Measurements from ENCODE around the gene ALPL.
"Not testable (repeated sequence)": the region's sequence is repeated elsewhere in the genome, so short reads cannot be mapped to it uniquely, and the experiment has no call there.

The ALPL gene

DNA sequence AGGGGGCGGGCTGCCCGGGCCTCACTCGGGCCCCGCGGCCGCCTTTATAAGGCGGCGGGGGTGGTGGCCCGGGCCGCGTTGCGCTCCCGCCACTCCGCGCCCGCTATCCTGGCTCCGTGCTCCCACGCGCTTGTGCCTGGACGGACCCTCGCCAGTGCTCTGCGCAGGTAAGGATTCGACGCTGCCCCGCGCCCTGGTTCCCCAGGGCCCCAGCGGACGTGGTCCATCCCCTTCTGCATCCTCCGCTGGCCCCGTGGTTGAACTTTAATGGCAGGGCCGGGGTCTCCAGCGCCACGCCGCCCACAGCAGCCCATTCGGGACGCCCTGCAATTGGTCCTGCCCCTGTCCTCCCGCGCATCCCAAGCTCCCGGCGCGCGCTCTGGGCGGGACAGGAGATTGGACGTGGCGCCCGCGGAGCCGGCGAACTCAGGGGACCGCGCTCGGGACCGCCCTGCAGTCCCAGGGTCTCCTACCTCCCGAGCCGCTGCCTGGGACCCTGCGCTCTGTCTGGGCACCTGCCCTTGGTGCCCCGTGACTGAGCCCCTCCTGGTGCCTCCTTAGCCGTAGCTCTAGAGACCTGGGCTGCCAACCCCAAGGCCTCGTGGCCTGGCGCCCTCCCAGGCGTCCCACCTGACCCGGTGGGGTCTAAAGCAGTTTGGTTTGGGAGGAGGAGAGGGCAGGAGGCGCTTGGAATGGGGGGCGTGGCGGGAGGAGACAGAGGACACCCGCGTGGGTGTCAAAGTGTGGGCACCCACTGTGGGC, at the start of gene ALPL:
Gene ALPL (plus strand): TSS at position 73 of the 762 bp plus-strand sequence. CDS start 44,659 bp downstream, outside the sequence.
- peak; percentile 64 for DNase-seq

DNA sequence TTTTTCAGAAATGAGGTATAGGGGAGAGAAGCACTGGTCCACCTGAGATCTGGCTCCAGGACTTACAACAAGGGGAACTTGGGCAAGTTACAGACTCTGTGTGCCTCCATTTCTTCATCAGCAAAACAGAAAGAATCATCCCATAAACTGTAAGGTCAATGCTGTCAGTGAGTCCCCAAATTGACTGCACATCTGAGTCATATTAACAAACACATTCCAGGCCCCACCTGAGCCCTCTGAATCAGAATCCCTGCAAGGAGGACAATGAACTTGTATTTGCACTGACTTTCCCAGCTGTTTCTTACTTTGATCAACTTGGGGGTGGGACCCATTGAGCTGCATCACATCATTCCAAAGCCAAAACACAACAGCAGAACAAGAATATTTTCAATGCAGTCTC, 44.1 kb upstream of the ALPL start:
- DNase-seq, result not testable (repeated sequence)

DNA sequence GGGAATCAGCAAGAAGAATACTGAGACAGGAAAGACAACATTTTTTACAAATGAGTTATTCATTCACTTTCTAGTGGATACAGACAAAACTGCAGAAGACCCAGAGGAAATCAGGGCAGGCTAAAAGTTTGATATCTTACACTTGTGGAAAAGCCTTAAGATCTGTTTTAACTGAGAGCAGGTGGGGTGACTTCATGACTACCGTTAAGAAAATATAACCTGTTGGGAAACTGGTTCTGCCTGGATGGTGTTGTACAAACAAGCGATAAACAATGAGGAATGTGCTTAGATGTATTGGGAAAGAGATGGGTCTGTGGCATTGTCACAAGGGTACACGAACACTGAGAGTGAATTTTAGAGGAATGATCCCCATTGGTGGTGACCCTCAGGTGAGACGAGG, 41.3 kb upstream of the ALPL start:
- DNase-seq, result not testable (repeated sequence)

DNA sequence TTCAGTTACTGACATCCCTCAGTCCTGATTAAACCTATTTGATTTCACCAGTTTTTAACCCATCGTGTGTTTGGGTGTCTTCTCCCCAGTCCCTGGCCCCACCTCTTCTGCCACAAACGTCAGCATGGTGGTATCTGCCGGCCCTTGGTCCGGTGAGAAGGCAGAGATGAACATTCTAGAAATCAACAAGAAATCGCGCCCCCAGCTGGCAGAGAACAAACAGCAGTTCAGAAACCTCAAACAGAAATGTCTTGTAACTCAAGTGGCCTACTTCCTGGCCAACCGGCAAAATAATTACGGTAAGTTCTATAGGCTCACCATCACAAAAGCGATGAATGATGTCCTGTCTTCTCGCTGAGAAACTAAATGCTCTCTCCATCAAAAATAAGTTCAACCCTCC, 40.6 kb upstream of the ALPL start:
- DNase-seq, result peak; percentile 64

DNA sequence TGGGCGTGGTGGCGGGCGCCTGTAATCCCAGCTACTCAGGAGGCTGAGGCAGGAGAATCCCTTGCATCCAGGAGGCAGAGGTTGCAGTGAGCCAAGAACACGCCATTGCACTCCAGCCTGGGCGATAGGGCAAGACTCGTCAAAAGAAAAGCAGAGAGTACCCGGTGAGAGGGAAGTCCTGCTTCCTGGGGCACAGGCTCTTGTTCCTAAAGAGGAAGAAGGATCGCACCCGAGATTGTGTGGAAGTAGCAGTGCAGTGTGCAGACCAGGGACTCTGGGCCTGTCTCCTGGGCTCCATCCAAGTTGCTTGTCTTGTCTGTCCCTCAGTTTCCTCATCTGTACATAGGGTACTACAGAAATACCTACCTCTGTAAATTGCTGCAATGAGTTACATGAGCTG, 39.6 kb upstream of the ALPL start:
- no peak for DNase-seq

DNA sequence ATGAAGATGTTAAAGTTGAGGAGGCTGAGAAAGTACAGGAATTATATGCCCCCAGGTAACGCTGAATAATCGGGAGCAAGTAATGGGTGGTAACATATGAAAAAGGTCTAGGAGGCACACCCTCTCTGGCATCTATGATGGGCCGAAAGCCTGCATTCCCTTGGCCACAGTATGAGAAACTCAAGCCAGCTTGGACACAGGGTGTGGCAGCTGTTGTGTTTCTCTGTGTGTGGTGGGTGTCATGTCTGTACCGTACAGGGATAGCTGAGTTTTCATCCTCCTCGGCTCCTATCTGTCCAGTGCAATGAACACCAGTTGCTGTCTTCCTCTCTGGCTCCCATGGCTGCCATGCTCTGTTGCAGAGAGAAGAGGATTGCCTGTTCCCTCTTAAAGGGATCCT, 36.4 kb upstream of the ALPL start:
- DNase-seq, result no peak

DNA sequence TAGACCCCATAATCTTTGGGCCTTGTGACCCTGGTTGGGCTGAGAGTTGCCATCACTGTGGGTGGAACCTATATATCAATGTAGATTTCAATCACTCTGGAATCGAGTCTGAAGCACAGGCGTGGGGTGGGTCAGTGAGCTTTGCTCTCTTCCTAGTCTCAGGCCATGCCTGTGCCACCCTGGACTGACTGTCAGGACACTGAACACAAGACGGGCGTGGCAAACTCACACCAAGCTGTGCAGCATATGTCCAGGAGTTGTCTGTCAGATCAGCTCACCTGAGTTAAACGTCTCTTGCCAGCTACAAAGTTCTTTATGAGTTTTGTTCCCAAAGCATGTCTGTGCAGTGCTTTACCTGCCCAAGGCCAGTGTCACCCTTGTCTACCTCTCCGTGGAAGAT, 30.9 kb upstream of the ALPL start:
- DNase-seq, result peak; percentile 28

DNA sequence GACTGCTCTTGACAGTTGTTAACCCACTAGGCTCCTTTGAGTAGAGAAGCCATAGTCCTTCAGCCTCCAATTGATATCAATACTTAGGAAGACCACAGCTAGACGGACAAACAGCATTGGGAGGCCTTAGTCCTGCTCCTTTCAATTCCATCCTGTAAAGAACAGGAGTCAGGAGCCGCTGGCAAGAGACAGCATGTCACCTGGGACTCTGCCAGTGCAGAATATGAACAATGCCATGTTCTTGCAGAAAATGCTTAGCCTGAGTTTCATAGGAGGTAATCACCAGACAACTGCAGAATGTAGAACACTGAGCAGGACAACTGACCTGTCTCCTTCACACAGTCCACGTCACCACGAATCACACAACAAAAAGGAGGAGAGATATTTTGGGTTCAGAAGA, 25.3 kb upstream of the ALPL start:
- not testable (repeated sequence) for DNase-seq

DNA sequence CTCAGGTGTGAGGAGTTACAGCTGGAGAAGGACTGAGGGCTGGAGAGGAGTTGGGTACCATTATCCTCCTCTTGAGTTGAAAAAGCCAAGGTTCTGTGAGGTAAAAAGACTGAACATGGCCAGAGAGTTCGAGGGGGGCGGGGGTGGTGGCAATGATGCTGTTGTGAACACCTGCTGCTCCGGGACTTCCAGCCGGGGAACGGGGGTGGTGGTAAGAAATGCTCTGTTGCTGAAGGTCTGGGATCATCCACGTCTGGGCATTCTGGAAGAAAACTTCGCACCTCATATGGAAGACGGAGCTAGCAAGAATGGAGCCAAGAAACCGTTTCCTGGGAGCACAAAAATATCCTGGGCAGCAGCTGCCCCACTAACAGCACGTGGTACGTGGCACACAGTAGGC, 20.1 kb upstream of the ALPL start:
- no peak for DNase-seq

DNA sequence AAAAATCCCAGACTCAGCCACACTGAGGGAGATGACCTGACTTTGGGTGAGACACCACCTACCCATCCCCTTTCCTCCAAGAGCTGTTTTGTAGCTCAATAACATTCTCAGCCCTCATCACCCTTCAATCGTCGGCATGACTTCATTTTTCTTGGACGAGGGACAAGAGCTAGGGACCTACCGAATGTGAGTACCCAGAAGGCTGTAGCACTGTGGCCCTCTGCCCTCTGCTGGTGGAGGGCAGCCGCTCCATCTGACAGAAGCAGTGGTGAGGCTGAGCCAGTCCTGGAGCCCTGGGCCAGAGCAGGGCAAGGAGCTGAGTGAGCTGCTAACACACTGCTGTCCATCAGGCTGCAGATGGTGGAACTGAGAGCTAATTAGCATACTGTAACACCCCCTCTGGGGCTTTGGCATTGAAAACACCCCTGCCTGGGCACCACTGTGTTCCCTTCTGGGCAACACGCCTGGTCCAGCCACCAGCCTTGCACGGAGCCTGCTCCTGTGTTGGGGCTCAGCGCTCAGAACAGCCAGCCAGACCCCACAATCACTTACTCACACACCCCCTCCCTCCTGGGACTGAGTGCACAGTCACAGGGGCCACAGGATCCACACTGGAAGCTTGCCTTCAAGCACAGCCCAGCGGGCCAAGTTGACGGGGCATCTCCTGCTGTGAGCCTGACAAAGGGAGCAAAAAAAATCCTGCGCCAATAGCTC, 18.3 kb upstream of the ALPL start:
- DNase-seq, result peak; percentile 91

DNA sequence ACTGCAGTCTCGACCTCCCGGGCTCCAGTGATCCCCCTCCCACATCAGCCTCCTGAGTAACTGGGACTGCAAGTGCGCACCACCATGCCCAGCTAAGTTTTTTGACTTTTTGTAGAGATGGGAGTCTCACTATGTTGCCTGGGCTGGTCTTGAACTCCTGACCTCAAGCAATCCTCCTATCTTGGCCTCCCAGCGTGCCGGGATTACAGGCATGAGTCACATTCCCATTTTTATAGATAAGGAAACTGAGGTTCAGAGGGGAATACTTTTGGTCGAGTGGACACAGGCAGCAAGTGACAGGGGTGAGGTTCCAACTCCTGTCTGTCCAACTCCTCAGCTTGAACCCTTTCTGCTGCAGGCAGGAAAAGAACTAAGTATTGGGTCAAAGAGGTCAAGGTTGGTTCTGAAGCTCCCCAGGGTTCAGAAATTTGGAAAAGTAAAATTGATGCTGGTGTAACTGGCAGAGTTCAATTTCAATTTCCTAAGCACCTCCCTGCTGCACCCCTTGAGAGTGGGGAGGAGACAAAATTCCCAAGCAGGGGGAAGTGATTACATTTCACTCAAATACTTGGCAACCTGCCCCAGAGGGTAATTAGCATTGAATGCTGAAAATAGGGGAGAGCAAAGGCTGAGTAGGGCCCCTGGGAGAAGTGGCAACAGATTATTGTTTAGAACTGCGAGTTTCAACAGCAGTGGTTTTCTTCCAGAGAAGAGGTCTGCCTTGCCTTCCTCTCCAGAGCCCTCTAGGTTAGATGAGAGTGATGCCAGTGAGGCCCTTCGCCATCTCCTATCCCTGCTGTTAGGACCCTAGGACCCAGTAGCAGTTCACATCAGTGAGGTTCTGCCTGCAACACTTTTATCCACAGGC, 17.5 kb upstream of the ALPL start:
- DNase-seq, result no peak

DNA sequence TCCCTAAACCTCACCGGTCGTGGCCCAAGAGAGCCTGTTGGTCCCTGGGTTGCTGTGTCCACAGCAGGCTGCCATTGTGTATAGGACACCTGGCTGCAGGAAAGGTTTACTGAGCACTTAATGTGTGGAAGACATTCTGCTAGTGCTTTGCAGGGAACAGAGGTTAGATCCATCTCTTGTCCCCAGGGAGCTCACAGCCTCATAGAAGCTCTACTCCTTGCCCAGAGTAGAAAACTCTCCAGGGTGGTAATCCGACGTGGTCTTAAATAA, 16.9 kb upstream of the ALPL start:
- DNase-seq, result no peak

DNA sequence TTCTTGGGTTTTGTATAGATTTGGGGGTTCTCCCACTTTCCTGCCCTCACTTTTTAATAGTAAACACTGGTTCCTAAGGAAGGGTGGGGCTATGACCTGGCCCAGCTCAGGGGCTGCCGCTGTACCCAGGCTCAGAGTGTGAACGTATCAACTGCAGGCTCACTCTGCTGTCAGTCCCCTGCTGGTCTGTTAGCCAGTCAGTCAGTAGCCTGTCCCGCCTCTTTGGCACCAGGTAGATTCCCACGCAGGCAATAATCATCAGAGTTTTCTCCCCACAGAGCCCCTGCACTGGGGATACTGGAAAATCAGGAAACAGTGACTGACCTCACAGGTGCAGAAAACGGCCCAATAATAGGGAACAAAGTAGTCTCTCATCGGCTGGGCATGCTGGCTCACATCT, 15.0 kb upstream of the ALPL start:
- no peak for DNase-seq

DNA sequence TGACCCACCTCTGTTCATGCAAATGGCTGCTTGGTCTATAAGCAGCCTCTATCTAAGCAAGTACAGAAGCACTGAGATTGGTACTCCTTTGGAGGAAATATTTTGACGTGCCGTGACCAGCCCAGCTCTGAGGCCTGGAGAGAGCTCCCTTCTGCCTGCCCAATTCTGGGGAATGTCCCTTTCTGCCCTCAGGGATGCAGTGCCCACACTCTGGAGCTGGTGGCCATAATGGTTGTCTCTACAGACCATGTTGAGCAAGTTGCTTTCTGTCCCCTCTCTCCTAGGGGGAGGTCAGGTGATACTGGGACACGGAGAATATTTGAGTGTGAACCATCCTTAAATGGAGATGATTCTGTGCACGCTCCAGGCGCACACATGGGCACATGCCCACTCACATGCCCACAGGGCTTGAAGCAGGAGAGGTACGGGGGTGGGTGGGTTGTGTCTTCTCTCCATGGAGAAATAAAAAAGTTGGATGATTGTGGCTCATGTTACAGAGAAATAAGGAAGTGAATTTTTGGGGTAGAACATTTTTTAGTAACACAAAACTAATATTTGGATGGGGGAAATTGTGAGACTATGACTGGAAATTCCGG, 13.9 kb upstream of the ALPL start:
- no peak for DNase-seq

DNA sequence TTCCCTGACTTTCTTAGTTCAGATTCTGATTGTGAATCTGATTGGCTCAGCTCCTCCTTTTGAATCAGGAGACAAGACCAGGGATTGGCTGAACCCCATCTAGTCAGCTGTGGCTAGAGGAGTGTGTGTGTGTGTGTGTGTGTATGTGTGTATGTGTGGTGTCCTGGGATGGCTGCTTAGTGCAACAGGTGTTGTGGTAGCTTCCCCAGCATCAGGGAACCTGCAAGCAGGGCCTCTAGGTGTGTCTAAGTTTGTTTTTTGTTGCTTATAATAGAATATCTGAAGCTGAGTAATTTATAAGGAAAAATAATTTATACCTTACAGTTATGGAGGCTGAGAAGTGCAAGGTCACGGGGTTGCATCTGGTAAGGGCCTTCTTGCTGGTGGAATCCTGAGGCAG, 13.2 kb upstream of the ALPL start:
- DNase-seq, result no peak

DNA sequence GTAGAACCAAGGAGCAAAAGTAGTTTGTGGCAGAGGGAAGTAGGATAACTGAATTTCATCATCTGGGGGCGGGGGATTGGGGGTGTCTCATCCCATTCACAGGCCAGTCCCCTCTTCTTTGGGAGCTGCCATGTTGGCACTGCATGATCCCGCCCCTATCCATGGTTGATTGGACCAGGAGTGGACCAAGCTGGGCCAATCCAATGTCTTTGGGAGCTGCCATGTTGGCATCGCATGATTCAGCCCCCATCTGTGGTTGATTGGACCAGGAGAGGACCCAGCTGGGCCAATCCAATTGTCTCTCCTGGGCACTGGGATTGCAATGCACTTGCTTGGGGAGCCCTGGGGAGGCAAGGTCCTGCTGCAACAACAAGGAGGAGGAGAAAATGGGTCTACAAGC, 12.3 kb upstream of the ALPL start:
- no peak for DNase-seq

DNA sequence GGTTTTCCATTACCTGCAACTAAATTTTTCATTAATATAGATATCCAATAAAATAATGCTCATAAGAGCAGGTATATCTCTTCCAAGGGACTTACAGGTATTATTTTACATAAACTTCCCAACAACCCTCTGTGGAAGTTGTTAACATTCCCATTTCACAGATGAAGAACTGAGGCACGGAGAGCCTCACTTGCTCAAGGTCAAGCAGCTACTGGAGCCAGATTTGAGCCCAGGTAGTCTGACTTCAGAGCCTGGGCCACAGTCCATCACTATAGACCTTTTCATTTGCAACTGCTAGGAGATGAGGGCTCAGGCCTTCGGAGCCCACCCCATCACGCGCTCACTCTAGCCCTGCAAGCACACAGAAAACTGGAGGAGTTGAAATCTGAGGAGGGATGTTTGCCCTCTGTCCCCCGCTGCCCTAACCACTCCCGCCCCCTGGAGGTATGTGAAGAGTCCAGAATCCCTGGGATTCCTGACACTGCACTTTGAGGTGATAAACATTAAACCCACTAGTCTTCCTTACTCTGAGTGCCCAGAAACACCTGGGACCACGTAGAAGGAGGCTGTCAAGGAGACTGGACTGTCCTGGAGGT, 11.7 kb upstream of the ALPL start:
- peak; percentile 70 for DNase-seq

DNA sequence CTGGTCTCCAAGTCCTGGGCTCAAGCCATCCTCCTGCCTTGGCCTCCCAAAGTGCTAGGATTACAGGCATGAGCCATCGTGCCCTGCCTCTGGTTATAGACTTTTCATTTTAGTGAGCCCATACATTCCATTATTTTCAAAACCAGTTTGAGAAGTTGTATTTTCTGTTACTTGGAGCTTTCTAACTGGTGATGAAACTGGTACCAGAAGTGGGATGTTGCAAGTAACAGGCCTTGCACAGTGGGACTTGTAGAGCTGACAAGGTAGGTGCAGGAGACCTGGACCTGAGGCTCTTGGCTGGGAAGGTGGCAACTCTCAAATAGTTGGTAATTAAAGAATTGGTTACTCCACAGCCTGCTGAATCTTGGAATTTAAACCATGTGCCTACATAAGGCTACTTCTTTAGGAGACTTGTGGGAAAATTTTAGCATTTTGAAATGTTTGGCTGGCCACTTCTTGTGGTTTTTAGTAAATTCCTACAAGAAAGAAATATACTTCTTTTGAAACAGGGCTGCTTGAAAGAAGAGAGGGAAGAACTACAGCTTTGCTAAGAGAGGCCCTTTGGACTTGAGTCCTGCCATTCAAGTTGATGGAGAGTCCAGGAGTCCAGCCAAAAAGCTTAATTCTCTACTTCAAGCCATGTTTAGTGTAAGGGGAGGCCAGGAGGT, 9.8 kb upstream of the ALPL start:
- no peak for DNase-seq

DNA sequence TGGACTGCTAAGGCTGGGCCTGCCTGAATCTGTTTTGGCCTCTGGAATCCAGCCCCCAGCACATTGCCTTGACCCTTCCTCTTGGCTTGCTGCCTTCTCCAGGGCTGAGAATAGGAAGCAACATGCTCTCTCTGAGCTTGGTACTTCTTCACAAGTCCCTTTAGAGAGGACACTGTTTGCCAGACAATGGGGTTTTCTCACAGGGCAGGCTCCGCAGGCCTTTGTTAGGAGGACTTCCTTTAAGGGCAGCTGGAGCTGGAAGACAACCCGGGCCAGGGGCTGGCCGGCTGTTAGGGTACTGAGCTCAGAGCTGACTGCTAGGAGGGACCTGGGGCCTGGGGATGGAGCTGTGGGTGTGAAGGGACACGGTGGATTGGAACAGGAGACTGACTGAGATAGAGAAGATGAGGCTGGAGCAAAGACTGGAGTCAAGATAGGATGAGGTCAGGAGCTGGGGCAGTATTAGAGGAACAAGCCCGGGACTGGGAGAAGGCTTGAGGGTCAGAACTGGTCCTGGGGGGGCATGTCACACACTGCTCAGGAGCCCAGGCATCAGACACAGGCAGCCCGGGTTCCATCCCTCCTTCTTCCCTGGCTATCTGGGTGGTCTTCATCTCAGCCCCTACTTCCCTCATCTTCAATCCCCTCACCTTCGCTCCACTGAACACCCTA, 5.4 kb upstream of the ALPL start:
- DNase-seq, result no peak

DNA sequence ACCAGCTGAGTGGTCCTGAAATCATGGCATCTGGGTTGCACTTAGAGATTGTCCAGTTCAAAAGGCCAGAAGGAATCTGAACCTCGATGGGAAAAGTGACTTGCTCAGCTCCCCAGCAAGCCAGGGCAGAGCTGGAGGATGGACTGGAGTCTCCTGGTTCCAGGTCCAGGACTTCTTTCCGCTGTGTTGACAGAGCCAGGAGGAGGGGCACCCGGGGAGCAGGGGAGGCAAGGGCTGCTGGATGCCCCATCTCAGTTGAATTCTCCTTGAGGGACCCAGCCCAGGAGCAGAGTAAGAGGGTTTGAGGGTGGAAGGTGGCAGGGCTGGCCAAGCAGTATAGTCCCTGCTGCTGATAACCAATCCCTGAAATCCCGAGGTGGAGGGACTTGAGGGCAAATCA, 2.4 kb upstream of the ALPL start:
- no peak for DNase-seq

DNA sequence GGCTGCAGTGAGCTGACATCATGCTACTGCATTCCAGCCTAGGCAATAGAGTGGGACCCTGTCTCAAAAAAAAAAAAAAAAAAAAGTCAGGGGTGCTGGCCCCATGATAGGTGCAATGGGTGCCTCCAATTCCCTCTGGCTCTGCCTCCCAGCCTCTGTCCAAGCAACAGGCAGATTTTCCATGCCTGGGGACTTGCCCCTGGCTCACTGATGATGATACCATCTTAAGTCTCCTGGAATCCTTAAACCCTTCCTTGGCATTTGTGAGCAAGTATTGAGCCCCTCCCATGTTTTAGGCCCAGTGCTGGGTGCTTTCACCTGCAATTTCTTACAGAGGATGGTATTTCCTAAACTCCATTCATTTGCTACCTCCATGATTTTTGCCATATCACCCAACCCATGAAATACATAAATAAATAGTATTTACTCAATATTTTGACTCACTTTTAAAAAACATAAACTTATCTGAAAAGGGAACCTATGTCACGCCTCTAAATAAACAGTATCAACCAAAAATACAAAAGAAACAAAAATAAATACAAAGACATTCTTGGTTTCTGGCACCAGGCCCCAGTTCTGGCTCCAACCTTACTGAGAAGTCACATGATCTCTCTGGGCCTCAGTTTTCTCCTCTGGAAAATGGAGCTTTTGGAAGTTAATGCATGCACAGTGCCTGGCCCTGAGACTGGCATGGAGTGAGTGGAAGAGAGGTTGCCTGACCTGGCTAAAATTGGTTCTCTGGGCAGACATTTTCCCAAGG, 1.5 kb upstream of the ALPL start:
- no peak for DNase-seq
